NCI-H2107 treated with DMSO at 0.1 percent for 48 hours (cell line): Measurements from ENCODE around the gene XRCC1.

Experiments used
- DNase-seq: peaks from one replicate; lab custom pipeline; 2025; ENCODE audit not compliant: unreplicated experiment; lab: John Stamatoyannopoulos, UW

Gene XRCC1, protein sequence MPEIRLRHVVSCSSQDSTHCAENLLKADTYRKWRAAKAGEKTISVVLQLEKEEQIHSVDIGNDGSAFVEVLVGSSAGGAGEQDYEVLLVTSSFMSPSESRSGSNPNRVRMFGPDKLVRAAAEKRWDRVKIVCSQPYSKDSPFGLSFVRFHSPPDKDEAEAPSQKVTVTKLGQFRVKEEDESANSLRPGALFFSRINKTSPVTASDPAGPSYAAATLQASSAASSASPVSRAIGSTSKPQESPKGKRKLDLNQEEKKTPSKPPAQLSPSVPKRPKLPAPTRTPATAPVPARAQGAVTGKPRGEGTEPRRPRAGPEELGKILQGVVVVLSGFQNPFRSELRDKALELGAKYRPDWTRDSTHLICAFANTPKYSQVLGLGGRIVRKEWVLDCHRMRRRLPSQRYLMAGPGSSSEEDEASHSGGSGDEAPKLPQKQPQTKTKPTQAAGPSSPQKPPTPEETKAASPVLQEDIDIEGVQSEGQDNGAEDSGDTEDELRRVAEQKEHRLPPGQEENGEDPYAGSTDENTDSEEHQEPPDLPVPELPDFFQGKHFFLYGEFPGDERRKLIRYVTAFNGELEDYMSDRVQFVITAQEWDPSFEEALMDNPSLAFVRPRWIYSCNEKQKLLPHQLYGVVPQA

DNA sequence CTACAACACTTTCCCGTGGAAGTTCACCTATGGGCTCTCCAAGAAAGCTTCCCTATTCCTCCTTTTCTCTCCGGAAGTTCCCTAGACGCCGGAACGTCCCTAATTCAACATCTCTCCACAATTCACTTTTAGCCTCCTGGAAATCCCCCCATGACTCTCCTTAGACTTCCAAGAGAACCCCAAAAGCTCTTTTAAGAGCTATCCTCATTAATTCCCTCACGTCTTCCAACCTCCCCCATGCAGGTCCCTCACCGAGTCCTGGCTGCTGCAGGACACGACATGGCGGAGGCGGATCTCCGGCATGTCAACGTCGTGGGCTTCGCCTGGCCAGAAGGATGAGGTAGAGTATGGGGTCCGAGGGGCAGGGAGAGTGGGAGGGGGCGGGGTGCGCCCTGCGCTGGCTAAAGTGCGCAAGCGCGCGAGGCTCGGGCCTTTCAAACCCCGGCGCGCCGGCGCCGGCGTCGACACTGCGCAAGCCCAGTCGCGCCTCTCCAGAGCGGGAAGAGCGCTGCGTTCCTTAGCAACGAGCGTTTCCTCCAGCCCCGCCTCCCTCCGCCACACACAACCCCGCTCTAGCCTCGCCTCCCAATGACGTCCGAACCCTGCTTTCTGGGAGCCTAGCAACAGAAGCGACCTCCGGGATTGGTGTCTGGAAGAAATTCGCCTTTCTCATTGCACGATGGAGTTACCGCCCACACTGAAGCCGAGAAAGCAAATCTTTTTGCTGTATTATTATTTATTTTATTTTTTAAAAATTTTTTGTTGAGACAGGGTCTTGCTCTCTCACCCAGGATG is at the start of gene XRCC1, which contains the start of gene PINLYP:
Gene XRCC1, minus strand, starts transcription at position 372 of the 795 bp plus-strand sequence. Its CDS starts 69 bp downstream, at position 303.
Gene PINLYP, plus strand, starts transcription at position 646 of the 795 bp plus-strand sequence. CDS start 1,391 bp downstream, outside the sequence.
- peak; percentile 96 for DNase-seq

- no peak for DNase-seq
Measured at GRCh38 chr19:43624933-43625332, 49.6 kb upstream of the XRCC1 start.

DNA sequence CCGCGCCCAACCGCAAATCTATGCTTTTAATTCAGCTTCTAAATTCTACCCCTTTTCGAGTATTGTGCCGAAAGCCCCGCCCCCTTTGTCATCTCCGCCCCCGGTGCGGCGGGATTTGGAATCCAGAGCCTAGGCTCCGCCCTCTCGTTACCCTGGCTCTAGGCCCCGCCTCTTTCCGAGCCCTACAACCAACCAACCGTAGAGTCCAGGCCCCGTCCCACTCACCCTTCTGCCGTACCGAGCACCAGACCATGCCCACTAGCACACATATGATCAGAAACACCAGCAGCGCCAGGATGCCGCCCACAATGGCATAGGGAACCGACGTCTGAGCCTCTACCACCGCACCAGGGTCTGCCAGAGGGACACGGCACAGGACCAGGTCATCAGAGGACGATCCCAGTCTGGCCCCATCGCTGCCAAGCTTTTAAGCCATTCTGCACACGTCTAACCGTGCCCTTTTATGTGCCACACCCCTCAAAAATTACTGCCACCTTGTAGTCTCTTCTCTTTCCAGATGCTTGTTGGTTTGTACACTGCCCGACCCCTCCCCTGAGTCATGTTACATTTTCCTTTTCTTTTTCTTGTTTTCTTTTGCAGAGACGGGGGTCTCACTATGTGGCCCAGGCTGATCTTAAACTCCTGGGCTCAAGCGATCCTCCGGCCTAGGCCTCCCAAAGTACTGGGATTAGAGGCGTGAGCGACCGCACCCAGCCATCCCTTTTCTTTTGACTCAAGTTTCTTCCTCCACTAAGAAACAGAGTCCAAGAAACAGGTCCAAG is 48.8 kb upstream of the XRCC1 start:
- no peak for DNase-seq

- no peak for DNase-seq
Measured at GRCh38 chr19:43622956-43623355, 47.6 kb upstream of the XRCC1 start.

DNA sequence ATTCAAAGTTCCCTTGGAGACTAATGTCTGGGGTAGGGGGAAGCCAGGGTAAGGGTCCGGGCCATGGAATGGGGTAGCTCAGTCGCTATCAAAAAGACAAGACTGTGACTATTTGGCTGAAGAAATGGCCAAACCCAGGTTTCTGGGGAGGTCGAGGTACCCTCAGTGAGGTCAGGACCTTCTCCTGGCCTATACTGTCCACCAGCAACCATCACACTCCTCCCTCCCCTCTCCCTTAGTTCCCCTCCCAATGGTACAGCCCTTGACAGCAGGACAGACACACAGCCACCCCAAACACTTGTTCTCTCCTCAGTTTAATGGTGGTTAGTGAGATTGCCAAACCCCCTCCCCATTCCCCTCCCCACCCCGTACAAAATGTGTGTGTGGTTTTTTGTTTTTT is 46.7 kb upstream of the XRCC1 start:
- no peak for DNase-seq

DNA sequence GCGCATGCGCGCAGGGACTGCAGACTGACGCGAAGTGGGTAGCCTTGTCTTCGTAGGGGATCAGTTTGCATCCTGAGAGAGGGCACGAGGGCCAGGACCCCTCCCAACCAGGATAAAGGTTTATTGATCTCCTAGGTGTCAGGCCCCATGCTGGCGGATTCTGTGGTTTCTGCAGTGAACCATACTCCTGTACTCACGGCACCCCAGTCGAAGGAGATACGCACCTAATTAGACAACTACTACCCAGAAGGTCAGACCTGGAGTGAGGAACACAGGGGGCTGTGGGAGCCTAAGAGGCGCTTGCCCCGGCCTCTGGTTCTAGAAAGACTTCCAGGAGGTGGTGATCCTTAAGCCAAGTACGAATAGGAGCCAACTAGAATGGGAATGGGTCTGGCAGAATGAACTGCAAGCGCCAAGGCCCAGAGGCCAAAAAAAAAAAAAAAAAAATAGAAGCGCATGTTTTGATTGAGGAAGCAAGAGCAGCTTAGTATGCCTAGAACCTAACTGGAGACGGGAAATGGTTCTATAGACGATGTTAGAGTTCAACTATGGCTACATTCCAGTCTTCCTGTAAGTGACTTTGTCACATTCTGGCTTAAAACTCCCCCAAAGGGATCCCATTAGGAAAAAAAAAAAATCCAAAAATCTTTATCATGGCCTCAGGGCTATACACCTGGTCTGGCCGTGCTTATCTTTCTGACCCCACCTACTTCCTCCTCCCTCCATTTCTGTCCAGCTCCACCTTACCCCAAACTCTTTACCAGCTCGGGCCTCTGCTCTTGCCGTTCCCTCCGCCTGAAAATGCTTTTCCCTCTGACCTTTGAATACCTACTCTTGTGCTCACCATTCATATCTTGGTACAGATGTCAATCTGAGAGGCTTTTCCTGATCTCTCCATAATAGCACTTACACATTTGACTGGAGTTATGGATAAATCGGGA is 45.0 kb upstream of the XRCC1 start:
- DNase-seq: no peak

DNA sequence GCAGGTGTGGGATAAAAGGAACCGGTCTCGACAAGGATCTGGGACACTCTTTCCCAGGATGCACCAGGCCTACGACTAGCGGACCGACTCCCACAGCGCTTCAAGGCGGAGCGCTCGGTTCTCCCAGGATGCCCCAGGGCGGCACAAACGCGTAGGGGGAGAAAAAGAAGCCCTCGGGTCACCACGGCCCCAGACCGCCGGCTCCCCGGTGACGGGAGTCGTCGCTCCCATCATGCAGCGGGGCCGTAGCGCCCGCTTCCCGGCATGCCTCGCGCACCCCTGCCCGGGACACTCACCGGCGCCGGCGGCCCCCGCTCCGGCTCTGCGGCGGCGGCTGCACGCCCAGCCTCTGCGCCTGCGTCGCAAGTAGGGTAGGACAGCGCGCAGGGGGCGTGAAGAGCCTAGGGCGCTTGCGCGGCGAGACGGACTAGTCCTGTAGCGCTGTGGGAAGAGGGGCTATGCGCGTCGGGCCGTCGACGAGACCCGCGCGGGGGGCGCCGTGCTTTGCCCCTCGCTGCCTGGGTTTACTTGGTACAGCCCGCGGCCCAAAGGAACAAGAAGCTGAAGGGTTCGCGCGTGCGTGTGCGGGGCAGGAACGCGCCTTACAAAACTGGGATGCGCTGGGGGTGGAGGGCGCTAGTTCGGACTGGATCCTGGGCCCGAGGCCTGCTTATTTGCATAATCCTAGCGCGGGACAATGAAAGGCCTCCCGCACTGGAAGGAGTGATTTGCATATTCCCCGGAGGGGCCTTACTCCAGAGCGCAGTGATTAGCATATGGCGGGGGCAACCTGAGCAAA is 44.1 kb upstream of the XRCC1 start, which contains the start of gene ZNF428:
Gene ZNF428, minus strand, starts transcription at position 368 of the 799 bp plus-strand sequence. CDS start 5,325 bp downstream, outside the sequence.
- peak; percentile 89 for DNase-seq

DNA sequence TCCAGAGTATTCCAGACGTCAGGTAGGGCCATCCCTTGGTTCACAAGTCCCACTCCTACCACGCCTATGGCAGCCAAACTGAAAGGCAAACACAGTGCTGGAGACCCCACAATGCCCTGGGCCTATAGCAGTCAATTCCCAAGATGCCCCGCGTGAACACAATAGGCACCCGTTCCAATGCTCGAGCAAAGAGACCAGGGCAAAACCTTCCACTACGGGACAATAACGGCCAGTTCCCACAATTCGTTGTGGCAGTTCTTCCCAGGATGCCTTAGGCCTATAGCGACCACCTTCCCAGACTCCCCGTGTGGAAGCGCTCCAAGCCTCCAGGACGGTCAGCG is 43.6 kb upstream of the XRCC1 start:
- DNase-seq: peak; percentile 37

GRCh38 chr19:43616954-43617353 is 41.6 kb upstream of the XRCC1 start:
- no peak for DNase-seq

DNA sequence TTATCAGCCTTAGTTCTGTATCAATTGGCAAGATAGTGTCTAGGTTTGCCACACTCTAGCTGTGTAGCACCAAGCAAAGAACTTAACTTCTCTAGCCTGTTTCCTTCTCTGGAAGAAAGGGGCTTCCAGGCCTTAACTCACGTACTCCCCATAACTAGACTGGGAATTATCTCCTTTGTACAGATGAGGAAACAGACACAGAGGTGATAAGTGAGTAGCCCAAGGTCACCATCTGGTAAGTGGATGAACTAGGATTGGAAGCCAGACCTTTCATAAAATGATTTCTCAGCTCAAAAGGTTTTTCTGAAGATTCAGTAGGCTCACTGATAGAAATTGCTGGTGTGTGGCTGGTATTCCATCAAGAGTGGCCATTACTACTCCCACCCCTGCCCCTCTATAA is 41.0 kb upstream of the XRCC1 start:
- DNase-seq: no peak

GRCh38 chr19:43612374-43612773 is 37.0 kb upstream of the XRCC1 start:
- no peak for DNase-seq

- DNase-seq: no peak
Measured at GRCh38 chr19:43611788-43612187, 36.5 kb upstream of the XRCC1 start, which contains the start of gene SRRM5. Gene SRRM5 (plus strand): TSS chr19:43612088. CDS start chr19:43612122, 34 bp downstream.

DNA sequence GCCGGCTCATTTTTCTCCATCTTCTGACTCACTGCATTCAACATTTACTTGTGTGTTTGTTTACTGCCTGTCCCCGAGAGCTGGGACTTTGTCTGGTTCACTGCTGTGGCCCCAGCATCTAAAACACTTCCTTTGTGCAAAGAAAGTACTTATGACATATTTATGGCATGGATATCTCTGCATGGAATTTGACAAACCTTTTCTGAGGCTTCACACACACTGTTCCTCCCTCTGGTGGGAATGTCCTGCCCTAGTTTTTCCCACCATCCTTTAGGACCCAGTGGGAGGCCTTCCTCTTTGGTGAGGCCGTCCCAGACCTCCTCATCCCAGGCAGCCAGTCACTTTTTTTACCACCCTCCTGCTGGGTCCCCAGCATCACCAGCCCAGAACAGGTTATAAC is 35.2 kb upstream of the XRCC1 start:
- no peak for DNase-seq

- DNase-seq: no peak
Measured at GRCh38 chr19:43609872-43610271, 34.5 kb upstream of the XRCC1 start.

DNA sequence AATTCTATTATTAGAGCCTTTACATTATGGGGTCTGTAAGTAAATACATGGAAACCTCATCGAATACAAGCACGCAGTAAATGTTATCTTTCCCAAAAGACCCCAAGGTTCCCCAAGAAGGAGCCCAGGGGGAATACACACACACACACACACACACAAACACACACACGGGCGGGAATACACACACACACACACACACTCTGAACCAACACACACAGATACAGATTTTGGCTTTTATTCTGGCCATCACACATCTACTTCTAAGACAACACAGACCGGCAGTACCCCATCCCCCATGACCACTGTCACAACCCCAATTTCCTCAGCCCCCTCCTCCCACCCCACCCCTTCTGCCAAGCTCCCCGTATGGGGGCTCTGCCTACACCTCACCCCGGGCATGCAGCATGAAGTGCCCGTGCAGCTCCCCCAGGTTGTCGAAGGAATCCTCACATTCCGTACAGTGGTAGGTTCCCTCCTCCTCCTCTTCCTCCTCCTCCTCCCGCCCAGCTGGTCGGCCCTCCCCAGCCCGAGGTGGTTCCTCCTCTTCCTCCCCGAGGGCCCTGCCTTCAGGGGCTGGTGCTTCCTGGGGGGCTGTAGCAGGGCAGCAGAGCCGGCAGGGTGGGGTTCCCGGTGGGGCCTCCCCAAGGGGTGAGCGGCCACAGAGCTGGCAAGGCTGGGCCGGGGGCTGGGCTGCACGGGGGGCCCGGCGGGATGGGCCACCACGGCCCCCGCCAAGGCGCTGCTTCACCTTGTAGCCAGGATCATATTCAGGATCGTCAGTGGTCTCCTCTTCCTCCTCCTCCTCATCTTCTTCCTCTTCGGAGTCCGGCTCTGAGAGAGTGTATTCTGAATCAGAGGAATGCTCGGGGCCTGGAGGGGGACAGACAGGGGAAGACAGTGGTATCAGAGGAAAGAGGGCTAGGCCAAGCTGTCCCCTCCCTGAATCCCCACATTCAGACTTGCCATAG is 32.2 kb upstream of the XRCC1 start:
- no peak for DNase-seq

DNA sequence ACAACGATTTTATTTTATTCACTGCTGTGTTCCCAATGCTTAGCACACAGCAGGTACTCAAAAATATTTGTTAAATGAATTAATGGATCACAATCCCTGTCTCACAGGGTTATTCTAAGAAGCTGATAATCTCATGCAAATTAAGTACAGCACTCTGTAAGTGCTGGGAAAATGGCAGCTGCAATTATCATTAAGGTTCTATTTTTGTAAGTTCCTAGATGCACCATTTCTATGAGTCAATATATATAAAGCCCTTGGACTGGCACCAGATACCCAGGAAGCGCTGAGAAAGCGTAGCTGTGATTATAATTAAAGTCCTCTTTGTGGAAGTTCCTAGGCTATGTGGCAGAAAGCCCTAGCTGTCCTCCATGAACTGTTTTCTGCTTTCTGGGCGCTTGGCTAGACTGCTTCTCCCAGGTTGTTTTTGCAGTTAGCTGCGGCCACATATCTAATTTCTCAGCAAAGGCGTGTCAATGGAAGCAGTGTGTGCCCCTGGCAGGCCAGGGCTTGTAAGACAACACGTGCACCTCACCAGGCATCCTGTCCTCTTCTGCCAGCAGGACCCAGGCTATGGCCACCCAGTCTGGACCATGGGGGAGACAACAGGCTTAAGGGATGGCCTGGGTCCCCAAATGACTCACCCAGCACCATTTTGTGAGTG is 31.4 kb upstream of the XRCC1 start:
- peak; percentile 4 for DNase-seq
